ENCODE measurements around the gene SLC49A3. TPM values are rescaled to one million over a fixed set of nuclear protein-coding genes. Genes with fewer than 3 reads are reported as not detected.

The SLC49A3 gene
- total and polyA plus RNA-seq, 2 of the 8 experiments (the other 6 are each of a cell fraction or from before 2014, with no cell fraction given), result 5.0 to 8.8 TPM

- Histone ChIP-seq H2AFZ (ENCODE audit: low read length) (no peak overlapping the region), H3K4ac (replicated peaks; ENCODE audit: insufficient read length, low read depth, low read length) (no peak overlapping the region), H3K9me3 (ENCODE audit: insufficient read depth in 2 of 2, low read depth in 1 of 2, low read length in 1 of 2) (no peaks in the 10 kb centered on the region), H3K14ac (ENCODE audit: insufficient read length) (no peak overlapping the region), H3K56ac (replicated peaks; ENCODE audit: insufficient read length, low read depth, low read length) (no peak overlapping the region), H3K18ac (ENCODE audit: extremely low read depth, low read length) (no peak overlapping the region), H3K36me3 (ENCODE audit: control insufficient read depth in 2 of 4, insufficient read depth in 4 of 4, low read length in 3 of 4) (no peaks in the 10 kb centered on the region; a peak in 1 of 8 replicates), H4K20me1 (replicated peaks in 1 of 2; ENCODE audit: control insufficient read depth in 1 of 2, insufficient read depth in 2 of 2, low read length in 2 of 2) (peaks cover 0 to 7% of the 10 kb centered on the region in 2 experiments), H2BK15ac (ENCODE audit: low read length) (no peak overlapping the region), H4K91ac (replicated peaks; ENCODE audit: insufficient read length, low read length) (no peak overlapping the region), H2BK5ac (ENCODE audit: low read depth, low read length) (no peak overlapping the region), H3K4me3 (ENCODE audit: extremely low read depth in 1 of 4, insufficient read depth in 2 of 4, low read depth in 3 of 4, low read length in 4 of 4) (no peak overlapping the region), H2BK20ac (ENCODE audit: low read length) (no peak overlapping the region), H2AK5ac (ENCODE audit: low read depth, low read length) (no peak overlapping the region), H4K5ac (ENCODE audit: insufficient read length, low read depth, low read length) (no peak overlapping the region), H3K27me3 (replicated peaks in 1 of 4; ENCODE audit: control insufficient read depth in 3 of 4, extremely low read depth in 1 of 4, insufficient read depth in 3 of 4, low read length in 3 of 4) (peaks cover 0 to 11% (median 0%) of the 10 kb centered on the region in 4 experiments; a peak in 2 of 7 replicates), H3K79me1 (ENCODE audit: low read depth, low read length) (no peaks in the 10 kb centered on the region), H3K9ac (replicated peaks in 1 of 4; ENCODE audit: extremely low read depth in 1 of 4, low read depth in 3 of 4, low read length in 3 of 4) (no peak overlapping the region), H3K23me2 (ENCODE audit: low read depth, low read length) (no peaks in the 10 kb centered on the region), H2BK12ac (ENCODE audit: low read depth, low read length) (no peak overlapping the region), H3K4me1 (replicated peaks in 1 of 4; ENCODE audit: control insufficient read depth in 3 of 4, insufficient read depth in 4 of 4, low read length in 3 of 4) (no peaks in the 10 kb centered on the region), H3K23ac (ENCODE audit: insufficient read length) (no peak overlapping the region), H3K27ac (ENCODE audit: low read depth, low read length) (no peak overlapping the region), H3K79me2 (ENCODE audit: control insufficient read depth in 1 of 2, insufficient read depth in 2 of 2, low read length in 2 of 2) (no peaks in the 10 kb centered on the region), H3K4me2 (ENCODE audit: insufficient read depth in 1 of 2, low read depth in 2 of 2, low read length in 2 of 2) (no peak overlapping the region), H4K8ac (ENCODE audit: extremely low read depth, insufficient read depth, low read length) (no peak overlapping the region), H2BK120ac (replicated peaks; ENCODE audit: low read depth, low read length) (no peak overlapping the region)
- TF ChIP-seq CTBP2 (IDR thresholded peaks at IDR 0.05; ENCODE audit: borderline replicate concordance, insufficient read depth, insufficient read length, low read length) (no peak), CTCF (IDR thresholded peaks at IDR 0.05; ENCODE audit: control extremely low read depth in 1 of 3, insufficient read depth in 1 of 3, low read depth in 1 of 3, low read length in 3 of 3) (no peak), RNF2 (IDR thresholded peaks at IDR 0.05; ENCODE audit: borderline replicate concordance, low read depth, low read length, missing control alignments, poor library complexity, severe bottlenecking) (no peak), SP2 (IDR thresholded peaks at IDR 0.05; ENCODE audit: low read length) (no peak), BACH1 (IDR thresholded peaks at IDR 0.05; ENCODE audit: low read length) (no peak), RXRA (IDR thresholded peaks at IDR 0.05; ENCODE audit: insufficient read depth, low read depth, low read length) (no peak)
- DNase-seq (ENCODE audit: low read depth in 1 of 2, low spot score in 2 of 2) (no peak), FAIRE-seq (no peak)
- whole genome bisulfite sequencing, 2 experiments (ENCODE audit: extremely low coverage in 1 of 2, insufficient coverage in 1 of 2, insufficient read length in 1 of 2, insufficient replicate concordance in 2 of 2, low coverage in 1 of 2, low lambda C conversion rate in 2 of 2, missing lambda C conversion rate in 1 of 2), result 89% methylated on average over 29 of the region's 29 CpGs; no CpG with 5 or more reads in 1 of the 2 experiments
- CTCF ChIA-PET (ENCODE audit: partially characterized antibody), result interaction anchor here (1.0 kb wide), 1 partner anchor 12 kb away, joined by 3 read pairs; no protein-coding TSS in a partner anchor
- POLR2A ChIA-PET (ENCODE audit: partially characterized antibody), result interaction anchor here (0.6 to 3.1 kb wide), 4 partner anchors 9 to 56 kb away, joined by 3 to 11 read pairs (median 6); no protein-coding TSS in a partner anchor
These were observed 35.0 kb downstream of the SLC49A3 start for GRCh38 chr4:653831-654502.

Data from H1 (cell line).